GM21390 (cell line): ENCODE measurements around the gene SSBP3.
"Not testable (repeated sequence)": the region's sequence is repeated elsewhere in the genome, so short reads cannot be mapped to it uniquely, and the experiment has no call there.

Experiments used
- ATAC-seq: cut with Tn5 transposase; IDR thresholded peaks from one replicate; pipeline ENCODE4 v1.9.1; 2021; ENCODE audit not compliant: unreplicated experiment

Gene SSBP3

DNA sequence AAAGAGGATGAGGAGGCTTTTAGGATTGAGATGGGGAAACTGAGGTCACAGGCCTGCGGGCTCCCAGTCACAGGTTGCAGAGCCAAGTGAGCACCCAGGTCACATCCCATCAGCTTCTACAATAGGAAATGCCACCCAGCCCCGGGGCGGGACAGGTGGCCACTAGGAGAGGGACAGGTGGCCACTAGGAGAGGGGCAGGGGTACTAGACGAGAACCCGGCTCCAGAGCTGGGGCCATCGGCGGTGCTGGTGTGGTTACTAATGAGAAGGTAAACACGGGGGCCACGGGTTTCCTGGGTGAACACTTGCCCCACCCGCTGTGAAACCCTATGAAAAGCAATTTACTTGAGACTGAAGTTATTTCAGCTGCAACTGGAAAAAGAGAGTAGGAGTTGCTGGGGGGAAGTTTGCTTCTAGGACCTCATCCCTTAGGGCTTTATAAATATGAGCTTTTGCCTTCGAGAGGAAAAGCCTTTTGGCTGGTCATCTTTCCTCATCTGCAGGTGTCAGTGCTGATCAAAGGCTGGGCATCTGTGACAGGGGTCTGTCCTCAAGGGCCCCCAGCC is 153.7 kb downstream of the SSBP3 start:
- ATAC-seq, result no peak

DNA sequence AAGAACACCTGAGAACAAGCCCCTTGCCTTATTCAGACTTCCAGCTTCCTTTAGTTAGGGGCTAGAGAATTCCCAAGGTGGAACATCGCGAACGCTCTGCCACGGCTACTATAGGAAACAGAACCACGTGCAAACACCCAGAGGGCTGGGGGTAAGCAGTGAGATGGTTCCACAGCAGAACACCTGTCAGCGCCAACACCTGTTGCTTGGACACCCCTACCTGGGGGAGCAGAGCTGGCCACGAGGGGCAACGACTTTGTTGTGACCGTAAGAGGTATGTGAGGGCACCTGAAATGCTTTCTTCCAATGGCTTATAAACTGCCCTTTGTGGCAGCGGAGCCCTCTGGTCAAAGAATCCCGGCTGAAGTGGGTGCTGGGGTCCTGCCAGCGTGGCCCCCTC is 155.5 kb downstream of the SSBP3 start:
- ATAC-seq, result no peak

- no peak for ATAC-seq
Measured at GRCh38 chr1:54249819-54250435, 156.3 kb downstream of the SSBP3 start.

GRCh38 chr1:54248966-54249365 is 157.2 kb downstream of the SSBP3 start:
- no peak for ATAC-seq

DNA sequence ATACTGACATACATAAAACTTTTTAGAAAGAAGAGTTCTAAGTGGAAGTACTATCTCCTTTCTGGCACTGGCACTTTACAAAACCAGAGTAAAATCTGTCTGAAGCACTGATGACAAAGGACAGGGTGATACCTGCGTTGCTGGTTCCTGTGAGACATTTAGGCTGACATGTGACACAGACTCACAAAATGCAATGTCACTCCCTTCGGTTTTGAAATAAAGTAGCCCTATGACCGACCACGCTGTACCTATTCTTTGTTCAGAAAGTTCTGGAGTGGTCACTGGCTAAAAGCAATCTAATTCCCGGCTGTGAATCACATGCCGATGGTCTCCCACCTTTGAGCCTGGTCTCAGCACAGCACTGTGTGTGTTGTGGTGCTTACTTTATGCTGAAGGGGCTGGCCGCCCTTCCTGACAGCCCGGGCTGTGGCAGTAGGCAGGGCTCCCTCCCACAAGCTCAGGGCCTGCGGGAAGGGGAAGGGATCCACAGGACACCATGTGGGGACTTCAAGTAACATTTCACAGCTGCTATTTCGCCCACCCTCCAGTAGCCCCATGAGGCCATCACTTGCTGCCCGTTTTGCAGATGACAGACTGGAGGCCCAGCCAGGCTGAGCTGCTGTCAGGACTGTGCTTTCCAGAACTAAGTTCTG is 158.2 kb downstream of the SSBP3 start:
- no peak for ATAC-seq

DNA sequence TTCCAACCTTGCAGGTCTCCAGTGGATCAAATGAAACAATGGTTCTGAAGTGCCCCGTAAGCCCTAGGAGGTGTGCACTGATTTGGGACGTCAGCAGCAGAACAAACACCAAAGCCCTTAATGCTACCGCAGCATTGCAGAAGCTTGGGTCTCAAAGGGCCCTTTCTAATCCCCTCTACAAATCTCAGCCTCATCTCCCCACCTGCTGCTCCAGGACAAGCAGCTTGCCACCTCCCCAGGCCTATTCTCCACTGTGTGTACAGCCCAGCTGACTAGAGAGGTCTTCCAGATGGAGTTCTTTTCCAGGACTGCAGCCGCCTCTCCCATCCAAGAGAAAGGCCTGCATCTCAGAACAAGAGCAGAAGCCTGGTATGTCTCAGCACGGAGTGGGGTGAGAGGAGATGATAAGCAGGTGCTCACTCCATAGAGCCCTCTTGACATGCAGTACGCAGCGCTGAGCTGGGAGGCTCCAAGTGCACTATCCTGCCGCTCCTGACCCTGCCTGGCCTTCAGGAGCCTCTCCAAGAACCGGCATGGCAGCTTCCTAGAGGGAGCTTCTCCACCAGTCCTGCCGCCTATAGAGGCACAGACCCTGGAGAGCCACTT is 160.0 kb downstream of the SSBP3 start:
- ATAC-seq, result no peak

- ATAC-seq, result no peak
Measured at GRCh38 chr1:54245501-54245900, 160.7 kb downstream of the SSBP3 start.

GRCh38 chr1:54244655-54245054 is 161.5 kb downstream of the SSBP3 start:
- ATAC-seq, result no peak

DNA sequence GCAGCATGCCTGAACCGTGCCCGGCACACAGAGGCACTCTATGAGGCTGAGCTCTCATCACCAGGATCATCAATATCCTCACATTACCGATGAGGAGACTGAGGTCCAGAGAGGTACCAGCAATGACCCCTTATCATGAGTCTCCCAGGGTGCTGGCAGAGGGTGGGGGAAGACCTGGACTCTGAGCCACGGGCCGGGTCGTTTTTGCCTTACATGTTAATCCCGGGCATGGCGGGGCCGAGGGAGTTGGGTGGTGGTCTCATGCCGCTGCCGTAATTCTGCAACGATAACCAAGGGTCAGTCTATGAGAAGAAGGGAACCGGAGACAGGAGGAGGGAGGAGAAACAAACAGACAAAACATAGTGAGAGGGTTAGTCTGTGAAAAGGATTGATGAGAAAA is 163.2 kb downstream of the SSBP3 start:
- ATAC-seq, result no peak

- ATAC-seq, result no peak
Measured at GRCh38 chr1:54241364-54241763, 164.8 kb downstream of the SSBP3 start.

- no peak for ATAC-seq
Measured at GRCh38 chr1:54240741-54241335, 165.4 kb downstream of the SSBP3 start.

- ATAC-seq, result no peak
Measured at GRCh38 chr1:54239631-54240031, 166.6 kb downstream of the SSBP3 start.

DNA sequence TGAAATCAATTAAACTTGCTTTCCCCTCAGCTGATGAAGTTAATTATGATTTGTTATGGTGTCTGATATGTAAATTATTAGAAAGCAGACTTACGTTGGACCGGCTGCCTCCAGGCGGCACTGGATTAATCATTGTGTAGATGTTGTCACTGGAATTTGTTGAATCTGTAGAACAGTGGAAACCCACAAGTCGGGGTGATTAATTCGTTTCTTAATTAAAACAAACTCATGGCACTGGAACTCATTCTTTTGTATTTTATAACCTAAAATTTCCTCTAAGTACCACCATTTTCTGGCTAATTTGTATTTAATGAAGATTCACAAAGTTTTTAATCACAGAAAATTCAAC is 167.2 kb downstream of the SSBP3 start:
- ATAC-seq, result no peak

- no peak for ATAC-seq
Measured at GRCh38 chr1:54238353-54239034, 167.7 kb downstream of the SSBP3 start.

DNA sequence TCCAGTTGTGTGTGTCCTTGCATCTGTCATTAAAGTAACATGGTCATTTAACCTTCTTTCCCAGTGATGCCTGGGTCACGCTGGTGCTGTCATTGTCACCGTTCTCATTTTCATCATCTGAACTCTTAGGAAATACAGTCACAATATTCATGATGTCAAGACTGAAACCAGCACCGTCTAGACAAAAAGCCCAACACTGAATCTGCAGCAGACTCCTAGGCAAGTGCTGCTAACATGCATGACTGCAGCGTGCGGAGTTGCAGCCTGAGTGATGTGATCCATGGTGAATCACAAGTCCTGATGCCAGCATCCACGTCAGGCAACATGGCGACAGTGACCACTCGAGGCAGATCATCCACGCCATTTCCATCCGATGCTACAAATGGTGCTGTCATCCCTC is 168.6 kb downstream of the SSBP3 start:
- ATAC-seq, result no peak

DNA sequence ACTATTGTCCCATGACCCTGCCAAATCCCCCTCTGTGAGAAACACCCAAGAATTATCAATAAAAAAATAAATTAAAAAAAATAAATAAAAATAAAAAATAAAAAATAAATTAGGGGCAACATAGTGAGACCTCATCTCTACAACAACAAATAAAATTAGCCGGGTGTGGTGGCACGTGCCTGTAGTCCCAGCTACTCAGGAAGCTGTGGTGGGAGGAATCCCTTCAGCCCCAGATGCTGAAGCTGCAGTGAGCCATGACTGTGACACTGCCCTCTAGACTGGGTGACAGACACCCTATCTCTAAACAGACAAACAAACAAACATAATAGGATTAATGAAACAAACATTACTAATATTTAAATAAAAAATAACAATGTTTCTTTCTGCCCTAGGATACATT is 171.9 kb downstream of the SSBP3 start:
- ATAC-seq, result no peak

DNA sequence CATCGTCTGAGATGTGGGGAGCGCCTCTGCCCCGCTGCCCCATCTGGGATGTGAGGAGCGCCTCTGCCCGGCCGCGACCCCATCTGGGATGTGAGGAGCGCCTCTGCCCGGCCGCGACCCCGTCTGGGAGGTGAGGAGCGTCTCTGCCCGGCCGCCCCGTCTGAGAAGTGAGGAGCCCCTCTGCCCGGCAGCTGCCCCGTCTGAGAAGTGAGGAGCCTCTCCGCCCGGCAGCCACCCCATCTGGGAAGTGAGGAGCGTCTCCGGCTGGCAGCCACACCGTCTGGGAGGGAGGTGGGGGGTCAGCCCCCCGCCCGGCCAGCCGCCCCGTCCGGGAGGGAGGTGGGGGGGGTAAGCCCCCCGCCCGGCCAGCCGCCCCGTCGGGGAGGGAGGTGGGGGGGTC is 173.0 kb downstream of the SSBP3 start:
- ATAC-seq, result not testable (repeated sequence)

- ATAC-seq, result no peak
Measured at GRCh38 chr1:54230507-54231339, 175.5 kb downstream of the SSBP3 start.

DNA sequence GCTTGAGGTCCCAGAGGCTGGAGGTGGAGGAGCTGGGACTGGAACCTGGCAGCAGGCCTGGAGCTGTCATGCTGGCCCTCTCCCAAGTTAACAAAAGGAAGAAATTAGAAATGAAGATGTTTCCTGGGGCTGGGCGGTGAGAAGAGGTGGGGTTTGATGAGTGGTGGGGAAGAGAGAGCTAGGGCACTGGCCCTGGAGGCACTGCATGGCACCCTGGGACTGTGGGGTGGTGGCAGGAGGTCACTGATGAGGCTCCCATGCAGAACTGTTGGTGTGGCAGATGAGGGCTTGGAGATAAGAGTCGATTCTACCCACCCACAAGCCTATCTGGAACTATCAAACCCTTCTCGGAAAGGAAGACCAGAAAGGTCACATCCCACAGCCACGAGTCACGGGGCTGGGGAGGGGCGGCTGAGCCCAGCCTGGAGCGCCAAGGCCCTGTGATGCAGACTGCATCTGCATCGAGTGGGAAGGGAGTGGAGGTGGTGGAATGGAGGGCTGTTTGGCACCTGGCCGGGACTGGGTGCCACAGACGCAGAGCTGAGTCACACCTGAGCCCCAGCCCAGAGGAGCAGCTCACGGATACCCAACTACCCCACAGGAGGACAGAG is 176.8 kb downstream of the SSBP3 start:
- no peak for ATAC-seq

DNA sequence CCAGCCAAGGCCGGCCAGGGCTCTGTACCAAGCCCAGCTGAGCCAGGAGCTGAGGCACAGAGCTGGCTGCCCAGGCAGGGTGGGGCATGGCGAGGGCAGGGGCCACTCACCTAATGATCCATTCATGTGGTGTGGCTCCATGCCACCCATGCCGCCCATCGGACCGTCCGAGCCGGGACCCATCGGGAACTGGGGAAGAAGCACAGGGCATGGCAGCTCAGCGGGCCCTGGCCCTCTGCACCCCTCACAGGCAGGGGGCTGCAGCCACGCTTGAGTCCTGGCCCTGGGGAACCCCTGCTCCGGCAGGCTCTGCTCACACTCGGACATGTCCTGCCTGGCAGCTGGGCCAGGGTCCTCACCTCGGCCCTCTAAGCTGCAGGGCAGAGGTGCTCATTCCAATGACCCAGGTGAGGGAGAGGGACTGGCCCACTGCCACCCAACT is 177.5 kb downstream of the SSBP3 start:
- no peak for ATAC-seq
